H9 (cell line): ENCODE measurements around the gene WRAP73. TPM values are rescaled to one million over a fixed set of nuclear protein-coding genes. Genes with fewer than 3 reads are reported as not detected.

Experiments used
- DNase-seq: peaks from one replicate; pipeline ENCODE4 v3.0.0-alpha.2; 2017
- H2AFZ ChIP-seq: one replicate; pipeline ENCODE4 v1.6.1; 2013; ENCODE audit warnings: mild to moderate bottlenecking, low read length, control low read depth, moderate library complexity
- H2AK5ac ChIP-seq: 2 replicates; pipeline ENCODE4 v1.6.1; 2013; ENCODE audit warnings: low read length, control low read depth, mixed read lengths; ENCODE audit not compliant: insufficient read length
- H2BK120ac ChIP-seq: one replicate; pipeline ENCODE4 v1.6.1; 2013; ENCODE audit warnings: low read depth, mild to moderate bottlenecking, low read length, control low read depth, inconsistent platforms; ENCODE audit not compliant: poor library complexity, severe bottlenecking
- H2BK12ac ChIP-seq: 2 replicates; pipeline ENCODE4 v1.6.1; 2013; ENCODE audit warnings: low read length, control low read depth, mixed read lengths, low read depth; ENCODE audit not compliant: insufficient read length
- H2BK15ac ChIP-seq: 2 replicates; pipeline ENCODE4 v1.6.1; 2013; ENCODE audit warnings: low read depth, low read length, control low read depth
- H2BK20ac ChIP-seq: one replicate; pipeline ENCODE4 v1.6.1; 2013; ENCODE audit warnings: low read depth, mild to moderate bottlenecking, low read length, control low read depth, inconsistent platforms; ENCODE audit not compliant: poor library complexity, severe bottlenecking
- H2BK5ac ChIP-seq: 2 replicates; pipeline ENCODE4 v1.6.1; 2013; ENCODE audit warnings: low read length, control low read depth, mixed read lengths; ENCODE audit not compliant: insufficient read length
- H3K14ac ChIP-seq: 2 replicates; pipeline ENCODE4 v1.6.1; 2013; ENCODE audit warnings: low read length, control low read depth; ENCODE audit not compliant: insufficient read depth
- H3K18ac ChIP-seq: 2 replicates; pipeline ENCODE4 v1.6.1; 2013; ENCODE audit warnings: low read depth, mild to moderate bottlenecking, mixed read lengths, low read length, control low read depth; ENCODE audit not compliant: insufficient read length
- H3K23ac ChIP-seq: 2 replicates; pipeline ENCODE4 v1.6.1; 2013; ENCODE audit warnings: low read length, control low read depth, mixed read lengths, low read depth; ENCODE audit not compliant: insufficient read length
- H3K23me2 ChIP-seq: 2 replicates; pipeline ENCODE4 v1.6.1; 2013; ENCODE audit warnings: low read depth, mild to moderate bottlenecking, mixed read lengths, low read length, control low read depth; ENCODE audit not compliant: insufficient read length, poor library complexity, severe bottlenecking
- H3K27ac ChIP-seq: 2 replicates; pipeline ENCODE4 v1.5.1; 2013; ENCODE audit warnings: low read length, control low read depth, mixed read lengths, low read depth; ENCODE audit not compliant: insufficient read length
- H3K27me3 ChIP-seq: 2 replicates; pipeline ENCODE4 v1.6.1; 2013; ENCODE audit warnings: low read length, control low read depth, inconsistent platforms; ENCODE audit not compliant: insufficient read depth
- H3K4ac ChIP-seq: 2 replicates; pipeline ENCODE4 v1.6.1; 2013; ENCODE audit warnings: low read depth, mild to moderate bottlenecking, control low read depth, inconsistent platforms, low read length, moderate library complexity
- H3K4me1 ChIP-seq: 2 replicates; pipeline ENCODE4 v1.6.1; 2013; ENCODE audit warnings: low read length, control low read depth, inconsistent platforms; ENCODE audit not compliant: insufficient read depth
- H3K4me2 ChIP-seq: 2 replicates; pipeline ENCODE4 v1.6.1; 2013; ENCODE audit warnings: low read length, control low read depth, mixed read lengths; ENCODE audit not compliant: insufficient read length, insufficient read depth
- H3K56ac ChIP-seq: 2 replicates; pipeline ENCODE4 v1.6.1; 2013; ENCODE audit warnings: low read depth, mild to moderate bottlenecking, mixed read lengths, low read length, control low read depth; ENCODE audit not compliant: insufficient read length
- H3K79me1 ChIP-seq: 2 replicates; pipeline ENCODE4 v1.6.1; 2013; ENCODE audit warnings: low read depth, mild to moderate bottlenecking, moderate library complexity, low read length, control low read depth, inconsistent platforms; ENCODE audit not compliant: insufficient read depth, poor library complexity, severe bottlenecking
- H3K79me2 ChIP-seq: 2 replicates; pipeline ENCODE4 v1.6.1; 2013; ENCODE audit warnings: low read length, control low read depth, inconsistent platforms; ENCODE audit not compliant: insufficient read depth
- H3K9ac ChIP-seq: 2 replicates; pipeline ENCODE4 v1.6.1; 2013; ENCODE audit warnings: low read length, control low read depth, mixed read lengths; ENCODE audit not compliant: insufficient read length; ENCODE audit errors: extremely low read depth
- H3K9me3 ChIP-seq: one replicate; pipeline ENCODE4 v1.6.1; 2013; ENCODE audit warnings: low read depth, low read length, inconsistent platforms; ENCODE audit not compliant: control insufficient read depth
- H3T11ph ChIP-seq: one replicate; pipeline ENCODE4 v1.6.1; 2013; ENCODE audit warnings: mild to moderate bottlenecking, low read length, control low read depth, inconsistent platforms
- H4K20me1 ChIP-seq: one replicate; pipeline ENCODE4 v1.6.1; 2013; ENCODE audit not compliant: control insufficient read depth, insufficient read length, insufficient read depth
- H4K5ac ChIP-seq: 2 replicates; pipeline ENCODE4 v1.6.1; 2013; ENCODE audit warnings: low read depth, mild to moderate bottlenecking, mixed read lengths, low read length, control low read depth; ENCODE audit not compliant: insufficient read length
- H4K8ac ChIP-seq: replicated peaks from 2 replicates; pipeline ENCODE4 v1.6.1; 2013; ENCODE audit warnings: low read length, control low read depth, mixed read lengths, low read depth; ENCODE audit not compliant: insufficient read length
- H4K91ac ChIP-seq: 2 replicates; pipeline ENCODE4 v1.6.1; 2013; ENCODE audit warnings: low read depth, mild to moderate bottlenecking, moderate library complexity, mixed read lengths, low read length, control low read depth; ENCODE audit not compliant: insufficient read length
- H3K27ac Mint-ChIP-seq, 3 experiments: 2 replicates in 2 of 3; 3 replicates in 1 of 3; pipeline ENCODE4 v1.8.0; 2020 to 2021; ENCODE audit warnings: mixed read lengths in 3 of 3, mild to moderate bottlenecking in 1 of 3, moderate library complexity in 1 of 3
- H3K27me3 Mint-ChIP-seq: 2 replicates; pipeline ENCODE4 v1.8.0; 2021; ENCODE audit warnings: low read depth, mild to moderate bottlenecking, moderate library complexity, mixed read lengths
- H3K36me3 Mint-ChIP-seq, 3 experiments: 2 replicates in 2 of 3; 3 replicates in 1 of 3; pipeline ENCODE4 v1.8.0; 2020 to 2021; ENCODE audit warnings: low read depth in 3 of 3, mixed read lengths in 3 of 3; ENCODE audit not compliant: insufficient read depth in 1 of 3
- H3K4me1 Mint-ChIP-seq, 2 experiments: 2 replicates each; pipeline ENCODE4 v1.8.0; 2020; ENCODE audit warnings: mixed read lengths in 2 of 2
- H3K4me3 Mint-ChIP-seq, 2 experiments: 2 replicates in 1 of 2; 3 replicates in 1 of 2; pipeline ENCODE4 v1.8.0; 2020 to 2021; ENCODE audit warnings: mild to moderate bottlenecking in 2 of 2, mixed read lengths in 2 of 2, moderate library complexity in 1 of 2
- H3K9me3 Mint-ChIP-seq, 2 experiments: 2 replicates in 1 of 2; 3 replicates in 1 of 2; pipeline ENCODE4 v1.8.0; 2020; ENCODE audit warnings: mild to moderate bottlenecking in 2 of 2, mixed read lengths in 2 of 2, moderate library complexity in 1 of 2
- WGBS: extraction: QIAGEN DNeasy Blood & Tissue Kit; methylation state at CpG from one replicate; pipeline ENCODE4 v1.1.7; 2013; ENCODE audit warnings: missing lambda C conversion rate, low lambda C conversion rate, mixed read lengths; ENCODE audit not compliant: insufficient read length; ENCODE audit errors: extremely low coverage; 5-methylcytosine and 5-hydroxymethylcytosine counted together
- total RNA-seq: library from RNA; stranded (reverse); gene quantifications from 2 replicates; pipeline ENCODE4 v1.2.1, GENCODE V29; 2021
- TF ChIP-seq, protein P1 (sequence below): fragments of 200-600 bp; sonication (generic); conservative IDR thresholded peaks from 3 replicates; pipeline ENCODE4 v1.8.0; 2021; ENCODE audit warnings: antibody characterized with exemption, mild to moderate bottlenecking

WRAP73 gene
- total RNA-seq, 1 experiment from 2014 or later: 28.4 TPM

DNA sequence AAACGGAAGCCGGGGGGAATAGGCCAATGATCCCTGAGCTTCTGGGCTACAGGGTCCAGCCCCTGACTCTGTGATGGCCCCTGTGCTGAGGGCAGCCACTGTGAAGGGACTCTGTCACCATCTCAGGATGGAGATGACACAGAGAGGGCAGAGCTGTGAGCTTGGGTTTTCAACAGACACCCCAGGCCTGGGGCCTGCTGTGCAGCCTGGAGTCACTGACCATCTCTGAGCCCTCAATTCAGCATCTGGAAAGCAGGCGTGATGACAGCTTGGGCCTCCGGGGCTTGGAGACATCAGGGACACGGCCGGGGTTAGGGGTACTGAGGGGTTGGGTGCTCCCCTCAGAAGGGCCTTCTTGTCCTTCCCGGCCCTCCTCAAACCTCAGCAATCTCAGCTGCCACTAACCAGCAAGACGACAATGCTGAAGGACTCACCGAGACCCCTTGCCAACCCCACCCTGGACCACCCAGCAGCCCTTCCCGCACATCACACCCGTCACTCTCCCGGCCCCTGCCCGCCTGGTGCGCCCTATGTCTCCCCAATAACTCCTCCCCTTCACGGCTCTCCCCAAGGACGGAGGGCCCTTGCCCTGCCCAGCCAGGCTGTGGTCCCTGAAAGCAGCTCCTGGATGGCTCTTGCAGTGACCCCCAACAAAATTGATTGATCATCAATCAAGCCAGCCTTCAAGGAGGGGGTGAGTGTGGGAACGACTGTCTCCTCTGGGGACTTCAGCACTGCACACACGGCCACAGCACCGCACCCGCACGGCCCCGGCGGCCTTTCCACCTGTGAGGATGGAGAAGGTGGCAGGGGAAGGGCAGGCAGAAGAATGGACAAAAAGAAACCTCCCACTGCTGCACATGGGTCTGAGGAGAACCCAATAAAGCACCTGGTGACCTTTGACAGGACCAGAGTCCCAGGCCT lies 42.9 kb downstream of the WRAP73 start:
- no peaks in the 10 kb centered on the region for H3K4me1 ChIP-seq

More for the DNA sequence above, 42.9 kb downstream of the WRAP73 start:
- no peak overlapping the region for H2BK15ac ChIP-seq
- H2AK5ac ChIP-seq: no peak overlapping the region
- no peaks in the 10 kb centered on the region for H4K20me1 ChIP-seq
- no peaks in the 10 kb centered on the region; a peak in 1 of 7 replicates for H3K36me3 Mint-ChIP-seq
- no peak overlapping the region for H3T11ph ChIP-seq
- no peaks in the 10 kb centered on the region for H3K9me3 Mint-ChIP-seq
- no peaks in the 10 kb centered on the region for H3K9me3 ChIP-seq
- H4K5ac ChIP-seq: no peak overlapping the region
- H3K18ac ChIP-seq: no peak overlapping the region
- TF ChIP-seq, protein P1, sequence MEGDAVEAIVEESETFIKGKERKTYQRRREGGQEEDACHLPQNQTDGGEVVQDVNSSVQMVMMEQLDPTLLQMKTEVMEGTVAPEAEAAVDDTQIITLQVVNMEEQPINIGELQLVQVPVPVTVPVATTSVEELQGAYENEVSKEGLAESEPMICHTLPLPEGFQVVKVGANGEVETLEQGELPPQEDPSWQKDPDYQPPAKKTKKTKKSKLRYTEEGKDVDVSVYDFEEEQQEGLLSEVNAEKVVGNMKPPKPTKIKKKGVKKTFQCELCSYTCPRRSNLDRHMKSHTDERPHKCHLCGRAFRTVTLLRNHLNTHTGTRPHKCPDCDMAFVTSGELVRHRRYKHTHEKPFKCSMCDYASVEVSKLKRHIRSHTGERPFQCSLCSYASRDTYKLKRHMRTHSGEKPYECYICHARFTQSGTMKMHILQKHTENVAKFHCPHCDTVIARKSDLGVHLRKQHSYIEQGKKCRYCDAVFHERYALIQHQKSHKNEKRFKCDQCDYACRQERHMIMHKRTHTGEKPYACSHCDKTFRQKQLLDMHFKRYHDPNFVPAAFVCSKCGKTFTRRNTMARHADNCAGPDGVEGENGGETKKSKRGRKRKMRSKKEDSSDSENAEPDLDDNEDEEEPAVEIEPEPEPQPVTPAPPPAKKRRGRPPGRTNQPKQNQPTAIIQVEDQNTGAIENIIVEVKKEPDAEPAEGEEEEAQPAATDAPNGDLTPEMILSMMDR: no peak
- peaks cover 5% of the 10 kb centered on the region for H3K23me2 ChIP-seq
- no peak overlapping the region for H3K14ac ChIP-seq
- H3K4me2 ChIP-seq: no peak overlapping the region
- no peak overlapping the region for H3K27ac ChIP-seq
- 0 out of 7 replicates have a peak overlapping the region, but pooled peaks of 1 of the 3 experiments have one; percentile 31 for H3K27ac Mint-ChIP-seq
- no peaks in the 10 kb centered on the region; the same call in 1 of the 2 replicates for H3K27me3 ChIP-seq
- H3K79me1 ChIP-seq: no peaks in the 10 kb centered on the region
- peaks cover 9 to 11% of the 10 kb centered on the region in 2 experiments for H3K4me1 Mint-ChIP-seq
- H3K4ac ChIP-seq: no peak overlapping the region
- peaks cover 8% of the 10 kb centered on the region for H3K27me3 Mint-ChIP-seq
- no peak overlapping the region for H2BK5ac ChIP-seq
- H2BK20ac ChIP-seq: no peak overlapping the region
- no peak overlapping the region for H2BK120ac ChIP-seq
- H3K23ac ChIP-seq: no peak overlapping the region
- H4K91ac ChIP-seq: no peak overlapping the region
- H3K9ac ChIP-seq: no peak overlapping the region
- no peak overlapping the region for H2BK12ac ChIP-seq
- no peak for DNase-seq
- no peak overlapping the region for H4K8ac ChIP-seq
- no peak overlapping the region for H3K56ac ChIP-seq
- H3K79me2 ChIP-seq: no peaks in the 10 kb centered on the region
- no peak overlapping the region for H2AFZ ChIP-seq
- WGBS: no CpG with 5 or more reads among the region's 23 CpGs
- no peak overlapping the region for H3K4me3 Mint-ChIP-seq
